Activated gamma-delta T cell treated with anti-CD3 and anti-CD28 coated beads, Interleukin-2, amount 50 U/mL, for 16 hours (primary cell): Measurements from ENCODE around the gene KIF26B.
"Not testable (repeated sequence)": the region's sequence is repeated elsewhere in the genome, so short reads cannot be mapped to it uniquely, and the experiment has no call there.

ENCODE experiments used
- DNase-seq: peaks from one replicate; pipeline ENCODE4 v3.0.0-alpha.2; 2020; ENCODE audit warnings: low read depth

Gene KIF26B

DNA sequence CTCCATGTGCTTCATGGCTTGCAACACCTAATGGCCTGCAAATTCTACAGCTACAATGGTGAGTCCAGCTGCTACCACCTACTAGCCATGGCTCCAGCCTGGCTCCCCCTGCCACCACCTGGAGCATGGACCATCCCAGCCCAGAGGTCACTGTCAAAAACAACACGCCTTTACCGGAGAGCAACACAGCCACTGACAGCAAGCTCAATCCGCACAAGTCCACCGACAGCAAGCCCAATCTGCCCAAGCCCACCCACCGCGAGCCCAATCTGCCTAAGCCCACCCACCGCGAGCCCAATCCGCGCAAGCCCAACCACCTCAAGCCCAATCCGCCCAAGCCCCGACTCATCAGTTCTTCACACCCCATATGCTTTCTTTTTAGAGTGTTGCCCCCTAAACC, 128.2 kb downstream of the KIF26B start:
- no peak for DNase-seq

DNA sequence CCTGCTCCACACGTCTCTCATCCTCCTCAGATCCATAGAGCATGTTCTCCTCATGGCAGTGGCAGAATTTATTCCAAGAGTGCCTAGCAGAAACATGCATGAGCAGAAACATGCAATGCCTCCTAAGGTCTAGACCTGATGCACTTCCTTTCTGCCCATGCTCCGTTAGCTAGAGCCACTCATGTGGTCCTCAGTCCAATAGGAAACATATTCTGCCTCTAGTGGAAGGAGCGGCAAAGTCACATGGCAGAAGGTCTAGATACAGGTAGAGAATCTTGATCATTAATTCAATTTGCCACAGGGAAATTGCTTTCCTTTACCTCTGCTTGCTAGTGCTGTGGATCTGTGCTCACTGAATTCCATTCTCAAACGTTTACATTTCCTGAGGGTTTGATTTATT, 130.4 kb downstream of the KIF26B start:
- no peak for DNase-seq

DNA sequence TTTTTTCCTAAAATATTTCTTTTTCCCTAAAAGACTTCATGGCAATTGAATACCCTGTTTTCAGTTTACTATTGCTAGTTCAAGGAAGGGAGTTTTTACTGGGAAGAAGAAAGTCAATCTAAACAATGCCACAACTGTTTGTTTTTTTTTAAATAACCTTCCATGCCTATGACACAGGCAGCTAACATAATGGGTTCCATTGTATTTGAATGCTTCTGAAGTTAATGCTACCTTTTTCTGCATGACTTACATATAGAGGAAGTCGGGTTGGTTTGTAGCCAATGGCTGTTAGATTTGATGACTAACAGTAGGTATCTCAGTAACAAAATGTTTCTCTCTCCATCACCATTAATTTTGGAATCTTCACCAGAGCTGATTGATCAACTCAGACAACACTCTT, 134.0 kb downstream of the KIF26B start:
- no peak for DNase-seq

DNA sequence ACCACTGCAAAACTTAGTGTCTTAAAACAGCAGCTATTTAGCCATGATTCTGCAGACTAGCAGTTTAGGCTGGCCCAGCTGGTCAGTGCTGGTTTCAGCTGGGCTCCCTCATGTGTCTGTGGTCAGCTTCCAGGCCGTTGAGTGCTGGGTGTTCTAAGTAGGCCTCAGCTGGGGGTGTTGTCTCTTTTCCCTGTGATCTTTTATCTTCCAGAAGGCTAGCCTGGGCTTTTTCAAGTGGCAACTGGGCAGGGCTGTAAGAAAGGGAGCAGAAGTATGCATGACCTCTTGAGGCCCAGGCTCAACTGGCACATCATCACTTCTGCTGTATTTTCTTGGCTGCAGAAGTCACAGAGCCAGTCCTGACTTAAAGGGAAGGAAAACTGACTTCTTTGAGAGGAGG, 136.1 kb downstream of the KIF26B start:
- DNase-seq, result no peak

DNA sequence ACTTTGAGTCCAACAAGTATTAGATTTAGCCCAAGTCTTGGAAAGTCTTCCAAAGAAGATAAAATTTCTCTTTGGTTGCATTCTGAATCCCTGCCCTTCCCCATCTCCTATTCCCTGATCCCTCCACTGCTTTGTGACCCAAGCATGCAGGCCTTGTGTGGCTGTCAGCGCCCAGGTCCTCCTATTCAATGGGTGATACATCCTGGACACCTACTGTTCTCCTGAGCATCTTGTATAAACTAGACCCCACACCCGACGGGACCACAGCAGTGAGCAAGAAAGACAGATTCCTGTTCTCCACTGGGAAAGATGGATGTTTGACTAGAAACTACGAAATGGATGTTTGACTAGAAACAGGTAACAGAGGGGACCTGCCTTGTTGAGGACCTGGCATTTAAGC, 136.6 kb downstream of the KIF26B start:
- DNase-seq, result no peak

DNA sequence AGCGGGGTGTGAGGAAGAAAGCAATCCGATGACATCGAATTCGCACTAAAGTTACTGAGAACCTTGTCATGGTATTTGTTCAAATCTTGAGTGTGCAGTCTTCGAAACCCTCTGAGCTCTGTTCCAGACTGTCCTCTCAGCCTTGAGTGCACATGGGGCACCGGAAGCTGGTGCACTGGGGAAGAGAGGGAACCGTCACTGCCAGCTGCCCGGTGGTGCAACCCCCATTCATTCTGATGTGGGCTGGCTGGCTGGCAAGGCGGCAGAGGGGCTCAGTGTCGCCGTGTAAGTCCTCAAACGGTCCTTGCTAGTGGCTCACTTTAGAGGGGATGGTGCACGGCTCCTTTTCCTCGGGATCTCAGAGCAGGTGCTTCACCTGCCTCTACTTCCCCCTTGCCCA, 137.4 kb downstream of the KIF26B start:
- no peak for DNase-seq

DNA sequence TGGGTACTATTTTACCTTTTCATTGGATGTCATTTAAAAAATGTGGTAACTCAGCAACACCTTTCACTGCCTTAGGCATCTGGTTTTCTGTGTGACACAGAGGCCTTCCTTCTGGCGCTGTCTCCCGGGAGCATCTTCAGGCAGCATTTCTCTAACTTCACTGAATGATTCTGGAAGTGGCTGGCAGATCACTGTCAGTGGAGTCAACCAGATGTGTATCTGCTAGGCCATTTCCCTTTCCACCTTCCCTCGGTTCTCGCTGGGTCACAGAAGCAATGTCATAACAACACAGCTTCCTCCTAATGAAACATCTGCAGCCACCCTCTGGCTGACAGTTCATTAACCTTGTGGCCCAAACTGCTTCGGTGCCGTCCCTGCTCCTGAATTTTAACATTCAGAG, 137.8 kb downstream of the KIF26B start:
- DNase-seq, result no peak

DNA sequence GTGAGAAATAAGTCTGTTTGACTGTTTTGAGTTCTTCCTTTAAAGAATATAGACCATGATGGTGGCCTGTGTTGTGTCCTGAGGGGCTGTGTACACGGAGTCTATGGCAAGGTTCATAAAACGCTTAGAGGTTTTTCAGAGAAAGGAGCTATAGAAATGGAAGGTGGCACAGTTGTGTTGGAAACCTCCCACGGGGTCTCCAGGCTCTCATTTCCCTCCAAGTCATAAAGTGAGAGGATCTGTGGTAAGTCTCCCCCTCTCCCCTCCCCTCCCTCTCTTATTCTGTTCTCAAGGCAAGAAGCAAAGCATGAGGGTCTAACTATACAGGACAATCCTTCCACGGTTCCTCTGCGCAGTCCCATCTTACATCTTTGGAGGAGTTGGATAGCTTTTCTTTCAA, 139.2 kb downstream of the KIF26B start:
- DNase-seq, result no peak

DNA sequence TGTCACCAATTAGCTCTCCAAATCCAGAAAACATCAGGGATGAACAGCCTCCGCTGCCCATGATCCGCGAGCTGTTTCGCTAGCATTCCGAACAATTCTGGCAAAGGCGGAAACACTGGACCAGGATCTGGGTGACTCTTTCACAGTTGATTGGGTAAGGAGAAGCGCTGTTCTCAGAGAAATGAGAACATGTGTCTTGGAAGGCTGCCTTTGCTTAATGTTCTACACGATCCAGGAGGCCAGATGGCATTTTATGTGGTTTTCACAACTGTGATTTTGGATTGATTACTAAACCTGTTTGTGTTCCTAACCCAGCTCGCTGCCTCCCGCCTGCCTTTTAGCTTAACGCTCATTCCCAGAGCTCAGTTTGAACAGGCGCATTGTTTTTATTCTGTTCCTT, 144.0 kb downstream of the KIF26B start:
- DNase-seq, result no peak

DNA sequence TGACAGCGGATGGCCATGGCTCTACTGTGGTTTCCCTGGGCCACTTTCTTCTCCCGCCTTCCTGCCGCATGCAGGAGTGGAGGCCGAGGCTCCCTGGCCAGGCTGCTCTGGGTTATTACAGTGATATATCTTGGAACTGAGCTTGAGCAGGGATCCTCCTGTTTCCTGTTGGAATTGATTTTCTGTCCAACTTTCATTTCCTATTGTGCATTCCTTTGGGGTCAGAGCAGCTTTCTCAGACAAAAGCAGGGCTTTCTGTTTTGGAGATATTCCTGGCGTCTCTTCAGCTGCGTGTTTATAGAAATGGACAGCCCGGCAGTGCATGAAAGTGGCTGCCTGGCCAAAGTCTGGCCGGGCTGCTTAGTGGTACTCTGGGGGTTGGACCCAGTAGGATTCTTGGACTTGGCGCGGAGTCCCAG, 146.4 kb downstream of the KIF26B start:
- no peak for DNase-seq

DNA sequence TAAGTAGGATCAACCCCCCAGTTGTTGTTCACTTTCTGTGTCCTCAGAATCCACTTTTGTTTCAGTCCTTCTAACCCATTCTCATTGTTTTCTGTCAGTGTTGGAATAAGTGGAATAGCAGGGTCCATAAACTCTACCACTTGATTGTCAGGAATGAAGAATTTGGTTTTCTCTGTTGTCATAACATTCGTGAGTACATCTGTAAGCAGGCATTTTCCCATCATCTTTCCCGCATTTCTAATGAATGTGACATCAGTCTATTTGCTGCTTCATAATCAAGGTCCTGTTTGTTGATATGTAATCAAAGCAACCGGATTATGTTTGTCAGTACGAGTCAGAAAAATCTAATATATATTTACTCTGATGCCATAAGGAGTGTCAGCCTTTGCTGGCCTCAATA, 147.1 kb downstream of the KIF26B start:
- no peak for DNase-seq

DNA sequence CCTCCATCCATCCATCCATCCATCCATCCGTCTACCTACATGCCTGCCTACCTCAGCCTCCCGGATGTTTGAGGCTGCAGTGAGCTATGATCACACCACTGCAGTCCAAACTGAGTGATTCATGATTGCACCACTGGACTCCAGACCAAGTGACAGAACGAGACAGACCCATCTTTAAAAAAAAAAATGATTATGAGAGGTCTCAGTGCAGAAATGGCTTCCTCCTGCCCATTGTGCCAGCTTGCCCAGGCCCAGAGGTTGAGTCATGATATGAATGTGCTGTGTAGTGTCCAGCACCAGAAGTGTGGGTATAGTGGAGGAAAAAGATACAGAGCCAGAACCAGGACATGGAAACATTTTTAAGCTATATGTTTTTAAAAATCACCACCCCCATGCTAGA, 149.9 kb downstream of the KIF26B start:
- DNase-seq, result no peak

DNA sequence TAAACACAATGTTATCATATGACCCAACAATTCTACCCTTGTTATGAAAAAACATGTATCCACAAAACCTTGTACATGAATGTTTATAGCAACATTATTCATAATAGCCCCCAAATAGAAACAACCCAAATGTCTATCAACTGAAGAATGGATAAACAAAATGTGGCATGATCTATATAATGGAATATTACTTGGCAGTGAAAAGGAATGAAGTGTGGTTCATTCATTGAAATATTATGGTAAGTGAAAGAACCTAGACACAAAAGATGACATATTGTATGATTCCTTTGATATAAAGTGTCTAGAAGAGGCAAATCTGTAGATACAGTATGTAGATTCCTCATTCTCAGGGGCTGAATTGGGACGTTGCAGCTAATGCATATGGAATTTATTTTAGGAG, 151.2 kb downstream of the KIF26B start:
- no peak for DNase-seq

DNA sequence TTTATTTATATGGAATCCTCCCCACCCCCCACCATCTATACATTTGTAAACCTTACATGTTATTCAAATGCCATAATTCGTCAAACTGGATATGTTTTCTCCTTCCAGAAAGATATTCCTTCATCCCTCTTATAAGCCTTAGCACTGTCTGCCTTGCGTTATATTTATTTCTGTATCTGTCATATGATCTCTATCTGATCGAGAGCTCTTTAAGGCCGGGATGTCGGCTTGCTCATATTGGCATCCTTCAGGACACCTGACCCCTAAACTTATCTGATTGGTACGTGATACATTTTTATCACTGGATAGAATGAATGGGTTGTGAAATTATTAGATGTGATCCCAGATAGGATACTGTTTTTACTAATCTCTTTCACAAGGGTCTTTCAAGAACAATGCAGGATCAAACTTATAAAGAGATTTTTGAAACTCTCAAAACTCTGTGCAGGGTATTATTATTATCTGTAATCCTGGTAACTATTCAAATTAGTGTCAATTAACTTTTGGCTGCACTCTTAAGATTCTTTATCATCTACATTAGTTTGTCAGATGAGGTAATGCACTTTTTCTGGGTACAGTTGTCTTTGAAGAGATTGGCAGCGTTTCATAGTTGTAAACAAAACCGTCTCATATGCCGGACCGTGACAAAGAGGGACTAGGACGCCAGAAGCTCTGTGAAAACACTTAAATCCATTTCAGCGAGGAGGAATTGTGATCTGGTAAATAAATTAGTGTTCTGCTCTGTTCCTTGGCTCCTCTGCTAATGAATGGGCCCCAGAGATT, 152.0 kb downstream of the KIF26B start:
- no peak for DNase-seq

DNA sequence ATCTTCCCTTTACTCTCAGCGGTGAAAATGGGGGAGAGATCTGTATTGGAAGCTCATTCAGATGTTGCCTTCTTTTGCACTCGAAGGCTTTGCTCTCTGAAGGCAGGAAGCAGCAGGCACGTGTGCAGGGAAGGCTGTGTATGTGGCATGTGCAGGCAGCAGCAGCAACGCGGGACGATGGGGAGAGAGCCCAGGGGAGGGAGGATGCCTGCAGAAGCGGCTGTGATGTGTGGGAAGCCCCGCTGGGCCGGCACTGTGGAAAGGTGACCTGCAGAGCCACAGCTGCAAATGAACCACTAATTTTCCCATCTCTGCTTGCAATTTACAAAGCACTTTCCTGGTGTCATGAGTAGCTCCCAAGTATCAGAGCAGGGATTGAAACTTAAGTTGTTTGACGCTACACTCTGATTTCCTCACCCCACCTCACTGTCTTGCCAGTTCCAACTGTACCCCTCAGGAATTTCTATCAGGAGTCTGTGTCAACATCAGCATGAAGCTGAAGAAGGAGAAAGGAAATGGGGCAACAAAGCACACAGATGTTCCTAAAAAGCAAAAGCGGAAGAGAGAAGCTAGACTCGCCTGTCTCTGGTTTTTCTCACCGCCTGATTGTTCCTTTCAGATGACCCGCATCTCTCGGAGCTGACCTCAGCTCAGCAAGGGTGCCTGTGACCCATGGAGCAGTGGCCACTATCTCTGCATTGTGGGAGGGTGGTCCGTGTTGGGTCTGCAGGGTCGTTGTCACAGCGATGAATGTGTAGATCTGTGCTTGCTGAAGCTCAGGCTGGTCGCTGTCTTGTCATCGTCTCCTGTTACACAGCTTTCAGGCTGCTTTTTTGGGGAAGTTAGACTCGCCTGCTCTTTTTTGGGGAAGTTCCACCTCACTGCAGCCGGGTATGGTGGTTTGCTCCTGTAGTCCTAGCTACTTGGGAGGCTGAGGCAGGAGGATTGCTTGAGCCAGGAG, 156.1 kb downstream of the KIF26B start:
- no peak for DNase-seq

DNA sequence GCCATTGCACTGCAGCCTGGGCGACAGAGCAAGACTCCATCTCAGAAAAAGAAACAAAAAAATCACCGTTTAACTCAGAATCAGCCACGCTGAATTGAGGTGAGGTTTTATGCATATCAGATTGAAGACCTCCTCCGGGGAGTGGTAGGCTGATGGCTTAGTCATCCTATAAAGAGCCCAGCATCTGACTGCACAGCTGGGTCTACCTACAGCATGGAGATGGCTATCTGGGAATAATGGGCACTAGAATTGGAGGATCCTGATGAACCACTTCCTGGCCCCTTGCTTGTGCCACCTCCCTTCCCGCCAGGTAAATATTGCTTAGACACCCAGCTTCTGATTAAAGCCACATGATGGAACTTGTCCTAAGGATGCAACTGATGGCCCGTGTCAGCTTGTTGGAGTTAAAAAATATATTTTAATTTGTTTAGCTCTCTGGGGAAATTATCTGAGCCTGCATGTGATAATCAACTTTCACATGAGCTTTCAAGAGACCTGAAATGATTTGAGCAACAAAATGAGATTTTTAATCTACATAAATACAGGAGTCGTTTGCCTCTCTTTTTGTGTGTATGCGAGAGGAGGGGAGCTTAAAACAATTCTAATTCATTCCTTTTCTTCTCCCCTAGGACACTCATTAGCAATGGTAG, 157.2 kb downstream of the KIF26B start:
- DNase-seq, result no peak

DNA sequence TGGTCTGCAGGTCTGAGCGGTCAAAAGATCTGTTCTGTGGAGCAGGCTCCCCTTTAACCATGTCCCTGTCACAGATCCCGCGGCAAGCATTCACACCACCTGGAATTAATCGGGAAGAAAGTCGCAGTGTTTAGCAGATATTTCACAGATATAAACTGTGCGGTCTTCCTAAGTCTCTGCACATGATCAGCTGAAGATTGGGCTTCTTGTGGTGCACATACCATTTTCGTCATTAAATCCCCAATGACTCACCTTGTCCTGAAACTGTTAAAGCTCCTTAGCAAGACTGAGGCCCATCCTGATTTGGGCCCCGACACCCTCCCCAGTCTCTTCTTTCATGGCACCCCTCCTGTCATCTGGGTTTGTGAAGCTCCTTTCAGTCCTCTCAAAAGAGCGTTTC, 158.8 kb downstream of the KIF26B start:
- no peak for DNase-seq

DNA sequence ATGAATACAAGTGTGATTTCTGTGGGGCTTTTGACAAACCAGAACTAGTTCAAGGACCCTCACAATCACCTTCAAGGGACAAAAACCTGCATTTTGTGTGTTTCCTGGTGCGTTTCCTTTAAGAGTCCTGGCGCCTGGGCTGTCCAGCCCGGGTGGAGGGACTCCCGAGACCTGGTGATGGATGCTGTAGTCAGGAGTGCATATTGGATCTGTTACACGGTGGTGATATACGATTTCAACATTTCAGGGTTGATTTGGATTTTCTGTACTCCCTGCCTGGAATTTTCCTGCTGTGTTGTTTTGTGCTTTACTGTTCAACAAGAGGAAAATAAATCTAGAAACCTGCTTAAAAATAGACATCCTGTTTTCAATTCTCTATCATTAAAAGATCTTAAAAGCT, 162.0 kb downstream of the KIF26B start:
- no peak for DNase-seq

DNA sequence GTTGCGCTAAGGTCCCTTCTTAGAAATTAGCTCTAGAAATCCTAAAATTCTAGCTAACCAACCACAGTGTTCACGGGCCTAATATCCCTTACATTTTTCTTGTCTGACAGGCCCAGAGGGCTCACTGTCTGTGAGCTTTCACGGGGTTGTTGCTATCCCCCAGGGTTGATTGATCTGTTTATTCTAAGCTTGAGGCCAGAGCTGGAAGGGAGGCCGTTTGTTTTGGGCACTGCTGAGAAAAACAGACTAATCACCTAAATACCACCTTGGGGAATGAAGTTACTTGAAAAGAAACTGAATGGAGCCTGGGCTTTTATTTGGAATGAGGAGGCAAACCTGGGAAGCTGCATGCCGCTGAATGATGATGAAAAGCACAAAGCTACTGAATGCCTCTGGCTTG, 162.4 kb downstream of the KIF26B start:
- no peak for DNase-seq

DNA sequence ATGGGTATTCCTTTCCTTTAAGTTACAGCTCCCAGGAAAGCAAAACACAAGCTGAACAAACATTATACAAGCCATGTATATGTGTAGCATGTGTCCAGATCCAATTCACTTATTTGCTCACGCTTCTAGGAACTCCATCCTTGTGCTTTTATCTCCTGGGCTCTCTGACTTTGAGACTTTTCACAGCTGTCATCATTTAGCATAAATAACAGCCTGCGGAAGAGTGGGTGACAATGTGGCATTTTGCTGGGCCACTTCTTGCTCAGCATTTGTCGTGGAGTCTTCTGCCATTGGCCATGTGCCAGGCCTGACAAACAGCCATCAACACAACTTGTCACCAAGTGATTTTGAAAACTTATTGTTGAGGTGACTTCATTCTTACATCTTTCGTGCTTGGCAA, 164.3 kb downstream of the KIF26B start:
- no peak for DNase-seq

DNA sequence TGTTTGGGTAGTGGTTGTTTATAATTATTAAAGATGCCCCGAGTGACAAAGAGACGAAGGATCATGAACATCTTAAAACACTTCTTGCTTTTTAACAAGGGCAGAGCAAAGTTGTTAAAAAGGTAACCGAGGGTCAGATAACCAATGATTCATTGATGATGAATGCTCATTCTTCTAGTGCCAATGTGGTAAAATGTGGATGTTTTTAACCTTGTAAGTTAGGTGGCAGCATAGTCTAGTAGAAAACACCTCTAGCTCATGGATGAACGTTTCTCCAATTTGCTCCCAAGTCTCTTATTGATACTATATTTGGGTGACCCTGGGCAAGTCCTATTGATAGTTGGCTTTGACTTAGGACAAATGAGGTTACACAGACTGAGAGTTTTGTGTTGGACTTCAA, 167.9 kb downstream of the KIF26B start:
- DNase-seq, result no peak

DNA sequence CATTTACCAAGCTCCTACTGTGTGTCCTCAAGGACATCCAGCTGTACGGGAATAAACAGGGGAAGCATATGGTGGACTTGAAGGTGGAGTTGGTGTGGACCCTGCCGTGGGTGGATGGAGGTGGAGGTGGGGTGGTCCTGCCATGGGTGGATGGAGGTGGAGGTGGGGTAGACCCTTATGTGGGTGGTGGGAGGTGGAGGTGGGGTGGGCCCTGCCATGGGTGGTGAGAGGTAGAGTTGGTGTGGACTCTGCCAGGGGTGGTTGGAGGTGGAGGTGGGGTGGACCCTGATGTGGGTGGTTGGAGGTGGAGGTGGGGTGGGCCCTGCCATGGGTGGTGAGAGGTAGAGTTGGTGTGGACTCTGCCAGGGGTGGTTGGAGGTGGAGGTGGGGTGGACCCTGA, 169.0 kb downstream of the KIF26B start:
- not testable (repeated sequence) for DNase-seq
